Activated CD8-positive, alpha-beta memory T cell treated with anti-CD3 and anti-CD28 coated beads, Interleukin-2, amount 50 U/mL, for 1 hour (primary cell): Measurements from ENCODE around the gene CRIP1.

Experiments used
- DNase-seq: peaks from one replicate; pipeline ENCODE4 v3.0.0-alpha.2; 2020; ENCODE audit errors: extremely low read depth

Gene CRIP1

GRCh38 chr14:105505101-105505500 is 18.4 kb downstream of the CRIP1 start:
- DNase-seq: no peak

- no peak for DNase-seq
These were observed 20.6 kb downstream of the CRIP1 start for GRCh38 chr14:105507247-105507646.

GRCh38 chr14:105508069-105508468 is 21.4 kb downstream of the CRIP1 start:
- DNase-seq: no peak

GRCh38 chr14:105508601-105509000 is 21.9 kb downstream of the CRIP1 start:
- no peak for DNase-seq

GRCh38 chr14:105517096-105517495 is 30.4 kb downstream of the CRIP1 start:
- no peak for DNase-seq

- DNase-seq: no peak
These were observed 33.4 kb downstream of the CRIP1 start for GRCh38 chr14:105519946-105520698.

- no peak for DNase-seq
These were observed 38.6 kb downstream of the CRIP1 start for GRCh38 chr14:105525326-105525725.

GRCh38 chr14:105525861-105526775 is 39.4 kb downstream of the CRIP1 start, which contains the start of gene TMEM121:
TMEM121 (plus strand) TSS chr14:105526583; CDS start chr14:105528835, 2,252 bp downstream.
- DNase-seq: no peak

GRCh38 chr14:105526776-105527380 is 40.2 kb downstream of the CRIP1 start:
- no peak for DNase-seq

- DNase-seq: no peak
These were observed 40.7 kb downstream of the CRIP1 start for GRCh38 chr14:105527381-105527825.

GRCh38 chr14:105527826-105528585 is 41.3 kb downstream of the CRIP1 start:
- DNase-seq: peak; percentile 33

GRCh38 chr14:105528586-105529318 is 42.1 kb downstream of the CRIP1 start:
- no peak for DNase-seq

- no peak for DNase-seq
These were observed 42.6 kb downstream of the CRIP1 start for GRCh38 chr14:105529319-105529568.

GRCh38 chr14:105529569-105530284 is 43.0 kb downstream of the CRIP1 start:
- no peak for DNase-seq

- DNase-seq: no peak
These were observed 43.8 kb downstream of the CRIP1 start for GRCh38 chr14:105530285-105531087.

GRCh38 chr14:105531088-105531893 is 44.6 kb downstream of the CRIP1 start:
- DNase-seq: no peak

- DNase-seq: no peak
These were observed 45.4 kb downstream of the CRIP1 start for GRCh38 chr14:105531894-105532623.

- no peak for DNase-seq
These were observed 46.1 kb downstream of the CRIP1 start for GRCh38 chr14:105532735-105533141.
